ENCODE measurements around the gene TIMM13.
A peak's percentile ranks its signal among the peaks of the same experiment; 100 is the strongest.

TIMM13 gene

GRCh38 chr19:2454962-2455850 lies 27.8 kb upstream of the TIMM13 start:
- DNase-seq: no peak

GRCh38 chr19:2454199-2454961 lies 27.0 kb upstream of the TIMM13 start:
- DNase-seq: no peak

- DNase-seq: no peak
Observed at GRCh38 chr19:2453431-2454025, 26.1 kb upstream of the TIMM13 start.

- no peak for DNase-seq
Observed at GRCh38 chr19:2451741-2452140, 24.4 kb upstream of the TIMM13 start.

- DNase-seq: no peak
Observed at GRCh38 chr19:2451138-2451537, 23.8 kb upstream of the TIMM13 start.

- DNase-seq: no peak
Observed at GRCh38 chr19:2449019-2449418, 21.6 kb upstream of the TIMM13 start.

GRCh38 chr19:2446381-2446780 lies 19.0 kb upstream of the TIMM13 start:
- peak; percentile 86 for DNase-seq

GRCh38 chr19:2444251-2445002 lies 17.0 kb upstream of the TIMM13 start:
- DNase-seq: no peak

- DNase-seq: no peak
Observed at GRCh38 chr19:2443785-2444182, 16.4 kb upstream of the TIMM13 start.

- DNase-seq: no peak
Observed at GRCh38 chr19:2443116-2443784, 15.9 kb upstream of the TIMM13 start.

GRCh38 chr19:2441096-2441752 lies 13.8 kb upstream of the TIMM13 start:
- DNase-seq: no peak

- DNase-seq: no peak
Observed at GRCh38 chr19:2440515-2440914, 13.1 kb upstream of the TIMM13 start.

- no peak for DNase-seq
Observed at GRCh38 chr19:2438178-2438577, 10.8 kb upstream of the TIMM13 start.

- no peak for DNase-seq
Observed at GRCh38 chr19:2436926-2437325, 9.5 kb upstream of the TIMM13 start.

- no peak for DNase-seq
Observed at GRCh38 chr19:2436384-2436783, 9.0 kb upstream of the TIMM13 start.

GRCh38 chr19:2434721-2435265 lies 7.4 kb upstream of the TIMM13 start:
- no peak for DNase-seq

- no peak for DNase-seq
Observed at GRCh38 chr19:2434267-2434666, 6.9 kb upstream of the TIMM13 start.

GRCh38 chr19:2433854-2434253 lies 6.5 kb upstream of the TIMM13 start:
- DNase-seq: no peak

GRCh38 chr19:2432131-2432848 lies 4.9 kb upstream of the TIMM13 start:
- no peak for DNase-seq

- DNase-seq: no peak
Observed at GRCh38 chr19:2431318-2432055, 4.1 kb upstream of the TIMM13 start.
